ENCODE data around the gene C7orf33.

DNA sequence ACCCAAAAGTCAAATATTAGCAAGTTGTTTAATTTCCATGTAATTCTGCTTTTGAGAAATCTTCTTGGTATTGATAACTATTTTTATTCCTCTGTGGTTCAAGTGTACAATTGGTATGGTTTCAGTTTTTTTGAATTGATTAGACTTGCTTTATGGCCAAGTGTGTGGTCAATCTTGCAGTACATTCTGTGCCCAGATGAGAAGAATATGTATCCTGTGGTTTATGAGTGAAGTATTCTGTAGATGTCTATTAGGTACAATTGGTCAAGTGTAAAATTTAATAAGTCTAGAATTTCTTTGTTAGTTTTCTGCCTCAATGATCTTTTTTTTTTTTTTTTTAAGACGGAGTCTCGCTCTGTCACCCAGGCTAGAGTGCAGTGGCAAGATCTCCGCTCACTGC, 36.6 kb upstream of the C7orf33 start:
- TF ChIP-seq CEBPB (IDR thresholded peaks at IDR 0.05; ENCODE audit: low read depth, low read length) (no peak), YY1 (IDR thresholded peaks at IDR 0.05; ENCODE audit: low read depth, low read length) (no peak), POLR2A (IDR thresholded peaks at IDR 0.05; ENCODE audit: control extremely low read depth in 1 of 2, low read depth in 2 of 2, low read length in 2 of 2) (no peak), POLR2AphosphoS5 (IDR thresholded peaks at IDR 0.05; ENCODE audit: low read depth, low read length) (no peak)
- TF ChIP-seq, protein P1, sequence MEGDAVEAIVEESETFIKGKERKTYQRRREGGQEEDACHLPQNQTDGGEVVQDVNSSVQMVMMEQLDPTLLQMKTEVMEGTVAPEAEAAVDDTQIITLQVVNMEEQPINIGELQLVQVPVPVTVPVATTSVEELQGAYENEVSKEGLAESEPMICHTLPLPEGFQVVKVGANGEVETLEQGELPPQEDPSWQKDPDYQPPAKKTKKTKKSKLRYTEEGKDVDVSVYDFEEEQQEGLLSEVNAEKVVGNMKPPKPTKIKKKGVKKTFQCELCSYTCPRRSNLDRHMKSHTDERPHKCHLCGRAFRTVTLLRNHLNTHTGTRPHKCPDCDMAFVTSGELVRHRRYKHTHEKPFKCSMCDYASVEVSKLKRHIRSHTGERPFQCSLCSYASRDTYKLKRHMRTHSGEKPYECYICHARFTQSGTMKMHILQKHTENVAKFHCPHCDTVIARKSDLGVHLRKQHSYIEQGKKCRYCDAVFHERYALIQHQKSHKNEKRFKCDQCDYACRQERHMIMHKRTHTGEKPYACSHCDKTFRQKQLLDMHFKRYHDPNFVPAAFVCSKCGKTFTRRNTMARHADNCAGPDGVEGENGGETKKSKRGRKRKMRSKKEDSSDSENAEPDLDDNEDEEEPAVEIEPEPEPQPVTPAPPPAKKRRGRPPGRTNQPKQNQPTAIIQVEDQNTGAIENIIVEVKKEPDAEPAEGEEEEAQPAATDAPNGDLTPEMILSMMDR (IDR thresholded peaks at IDR 0.05; ENCODE audit: control extremely low read depth in 1 of 3, insufficient read depth in 1 of 3, low read depth in 1 of 3, low read length in 3 of 3): no peak

All from H1 (cell line).